Body of pancreas (tissue), 4 donors: ENCODE measurements around the gene ARHGAP32.

ENCODE experiments used
- CTCF ChIP-seq, 7 experiments: fragments of 450-650 bp in 4 of 7; fragments of 200-600 bp in 3 of 7; sonication (generic) in 3 of 7; IDR thresholded peaks; one replicate each; pipeline ENCODE4 v1.5.1; 2016 to 2019; ENCODE audit warnings: antibody characterized with exemption in 7 of 7
- POLR2A ChIP-seq, 3 donors: fragments of 450-650 bp; IDR thresholded peaks; one replicate each; pipeline ENCODE4 v1.6.1; 2016; ENCODE audit warnings: antibody characterized with exemption in 3 of 3, mild to moderate bottlenecking in 2 of 3

DNA sequence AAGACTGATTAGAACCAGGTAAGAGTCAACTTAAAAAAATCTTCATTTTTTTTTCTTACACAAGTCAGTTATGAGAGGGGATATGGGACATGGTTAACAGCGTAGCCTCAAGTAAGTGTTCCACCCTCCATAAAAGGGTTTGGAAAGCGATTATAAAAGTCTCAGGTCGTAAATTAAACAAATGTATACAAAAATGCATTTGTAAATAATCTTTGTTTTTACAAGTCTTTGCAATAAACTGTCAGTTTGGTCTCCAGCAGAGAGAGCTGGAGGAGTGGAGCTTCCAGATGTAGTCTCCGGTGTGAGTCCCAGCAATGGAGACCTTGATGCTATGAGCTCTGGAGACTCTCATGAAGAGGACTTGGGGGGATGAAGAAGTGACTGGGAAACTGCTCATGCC is 149.6 kb downstream of the ARHGAP32 start:
- no peak for TF ChIP-seq CTCF (IDR thresholded peaks at IDR 0.05)
- no peak for TF ChIP-seq POLR2A (IDR thresholded peaks at IDR 0.05)
